SJCRH30 (cell line): ENCODE results near the gene TRIM37. TPM values are rescaled to one million over a fixed set of nuclear protein-coding genes. Genes with fewer than 3 reads are reported as not detected.
A peak's percentile ranks its signal among the peaks of the same experiment; 100 is the strongest.
"Not testable (repeated sequence)": the region's sequence is repeated elsewhere in the genome, so short reads cannot be mapped to it uniquely, and the experiment has no call there.

Experiments
- DNase-seq, 2 experiments: peaks; one replicate each; pipeline ENCODE4 v3.0.0-alpha.2; 2015 to 2020
- H3K27ac ChIP-seq: fragments of 250-450 bp; sonication (Bioruptor Pico); 2 replicates; pipeline ENCODE4 v1.5.1; 2020; ENCODE audit warnings: mild to moderate bottlenecking, moderate library complexity
- H3K27me3 ChIP-seq: fragments of 250-450 bp; sonication (Bioruptor Pico); 2 replicates; pipeline ENCODE4 v1.5.1; 2020; ENCODE audit warnings: mild to moderate bottlenecking, moderate library complexity
- H3K36me3 ChIP-seq: fragments of 250-450 bp; sonication (Bioruptor Pico); 2 replicates; pipeline ENCODE4 v1.5.1; 2020; ENCODE audit warnings: mild to moderate bottlenecking, moderate library complexity
- H3K4me1 ChIP-seq: fragments of 250-450 bp; sonication (Bioruptor Pico); 2 replicates; pipeline ENCODE4 v1.5.1; 2020; ENCODE audit warnings: mild to moderate bottlenecking, moderate library complexity
- H3K4me3 ChIP-seq: fragments of 250-450 bp; sonication (Bioruptor Pico); 2 replicates; pipeline ENCODE4 v1.5.1; 2020; ENCODE audit warnings: mild to moderate bottlenecking, moderate library complexity
- H3K9me3 ChIP-seq: fragments of 250-450 bp; sonication (Bioruptor Pico); replicated peaks from 2 replicates; pipeline ENCODE4 v1.5.1; 2020; ENCODE audit warnings: mild to moderate bottlenecking, moderate library complexity
- total RNA-seq: library from RNA; depleted of rRNA; stranded (reverse); fragments of >200 nt; shearing (Covaris generic); gene quantifications from 2 replicates; pipeline ENCODE4 v1.2.3, GENCODE V29; 2014

The TRIM37 gene
- total RNA-seq, 1 experiment from 2014 or later: 44.9 TPM

GRCh38 chr17:59093702-59094231 is 12.9 kb downstream of the TRIM37 start:
- DNase-seq: peak; percentile 83 to 84
- Histone ChIP-seq H3K9me3 (no peaks in the 10 kb centered on the region), H3K4me3 (peak overlapping the region; percentile 37), H3K27ac (peak overlapping the region; percentile 75), H3K36me3 (peaks cover 11% of the 10 kb centered on the region), H3K4me1 (peaks cover 14% of the 10 kb centered on the region; the same call in 1 of the 2 replicates), H3K27me3 (no peaks in the 10 kb centered on the region)

- no peak for DNase-seq
- peak overlapping the region; percentile 37 for H3K4me3 ChIP-seq
- peak overlapping the region; percentile 75 for H3K27ac ChIP-seq
- peaks cover 13% of the 10 kb centered on the region for H3K36me3 ChIP-seq
- peaks cover 14% of the 10 kb centered on the region; the same call in 1 of the 2 replicates for H3K4me1 ChIP-seq
- H3K9me3 ChIP-seq: no peaks in the 10 kb centered on the region
- H3K27me3 ChIP-seq: no peaks in the 10 kb centered on the region
Measured at GRCh38 chr17:59093145-59093701, 13.5 kb downstream of the TRIM37 start.

DNA sequence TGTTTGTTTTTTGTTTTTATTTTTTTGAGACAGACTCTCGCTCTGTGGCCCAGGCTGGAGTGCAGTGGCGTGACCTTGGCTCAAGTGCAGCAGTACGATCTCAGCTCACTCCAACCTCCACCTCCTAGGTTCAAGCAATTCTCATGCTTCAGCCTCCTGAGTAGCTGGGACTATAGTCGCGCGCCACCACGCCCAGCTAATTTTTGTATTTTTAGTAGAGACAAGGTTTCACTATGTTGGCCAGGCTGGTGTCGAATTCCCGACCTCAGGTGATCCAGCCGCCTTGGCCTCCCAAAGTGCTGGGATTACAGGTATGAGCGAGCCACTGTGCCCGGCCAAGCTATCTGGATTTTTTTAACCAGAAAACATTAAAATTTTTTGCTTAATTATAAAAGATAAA is 16.1 kb downstream of the TRIM37 start:
- not testable (repeated sequence) for DNase-seq, H3K4me3 ChIP-seq, H3K27ac ChIP-seq, H3K27me3 ChIP-seq, H3K9me3 ChIP-seq
- Histone ChIP-seq H3K36me3 (peaks cover 17% of the 10 kb centered on the region), H3K4me1 (peaks cover 14% of the 10 kb centered on the region; the same call in 1 of the 2 replicates)

- DNase-seq: no peak
- Histone ChIP-seq H3K36me3 (peaks cover 21% of the 10 kb centered on the region), H3K27me3 (no peaks in the 10 kb centered on the region), H3K4me1 (no peaks in the 10 kb centered on the region), H3K4me3 (no peak overlapping the region), H3K27ac (no peak overlapping the region), H3K9me3 (no peaks in the 10 kb centered on the region)
Measured at GRCh38 chr17:59084154-59084553, 22.5 kb downstream of the TRIM37 start.

- no peak for DNase-seq
- Histone ChIP-seq H3K4me1 (peaks cover 12% of the 10 kb centered on the region), H3K27me3 (no peaks in the 10 kb centered on the region), H3K27ac (peak overlapping the region; percentile 39; the same call in 1 of the 2 replicates), H3K9me3 (no peaks in the 10 kb centered on the region), H3K36me3 (peaks cover 55% of the 10 kb centered on the region), H3K4me3 (no peak overlapping the region)
Measured at GRCh38 chr17:59074494-59074893, 32.2 kb downstream of the TRIM37 start.

DNA sequence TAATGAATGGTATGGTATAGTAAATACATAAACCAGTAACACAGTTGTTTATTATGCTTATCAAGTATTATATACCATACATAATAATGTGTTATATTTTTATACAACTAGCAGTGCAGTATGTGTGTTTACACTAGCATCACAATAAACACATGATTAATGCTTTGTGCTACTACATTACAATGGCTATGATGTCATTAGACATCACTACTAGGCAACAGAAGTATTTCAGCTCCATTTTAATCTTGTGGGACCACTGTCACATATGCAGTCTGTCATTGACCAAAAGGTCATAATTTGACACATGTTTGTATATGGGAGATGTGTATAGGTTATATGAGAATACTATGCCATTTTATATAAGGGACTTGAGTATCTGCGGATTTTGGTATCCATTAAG is 32.7 kb downstream of the TRIM37 start:
- no peak overlapping the region for H3K4me3 ChIP-seq
- peaks cover 12% of the 10 kb centered on the region for H3K4me1 ChIP-seq
- H3K36me3 ChIP-seq: peaks cover 53% of the 10 kb centered on the region
- H3K27ac ChIP-seq: no peak overlapping the region
- no peak for DNase-seq
- no peaks in the 10 kb centered on the region for H3K9me3 ChIP-seq
- no peaks in the 10 kb centered on the region for H3K27me3 ChIP-seq

GRCh38 chr17:59069856-59070255 is 36.8 kb downstream of the TRIM37 start:
- Histone ChIP-seq H3K9me3 (no peaks in the 10 kb centered on the region), H3K36me3 (peaks cover 38% of the 10 kb centered on the region)
- DNase-seq: no peak

GRCh38 chr17:59067756-59068155 is 38.9 kb downstream of the TRIM37 start:
- Histone ChIP-seq H3K9me3 (no peaks in the 10 kb centered on the region), H3K4me3 (no peak overlapping the region), H3K36me3 (peaks cover 23% of the 10 kb centered on the region), H3K4me1 (no peaks in the 10 kb centered on the region), H3K27me3 (no peaks in the 10 kb centered on the region), H3K27ac (no peak overlapping the region)
- no peak for DNase-seq

More at GRCh38 chr17:59069856-59070255, 36.8 kb downstream of the TRIM37 start:
- Histone ChIP-seq H3K27ac (no peak overlapping the region), H3K27me3 (no peaks in the 10 kb centered on the region), H3K4me3 (no peak overlapping the region), H3K4me1 (peaks cover 11% of the 10 kb centered on the region)

DNA sequence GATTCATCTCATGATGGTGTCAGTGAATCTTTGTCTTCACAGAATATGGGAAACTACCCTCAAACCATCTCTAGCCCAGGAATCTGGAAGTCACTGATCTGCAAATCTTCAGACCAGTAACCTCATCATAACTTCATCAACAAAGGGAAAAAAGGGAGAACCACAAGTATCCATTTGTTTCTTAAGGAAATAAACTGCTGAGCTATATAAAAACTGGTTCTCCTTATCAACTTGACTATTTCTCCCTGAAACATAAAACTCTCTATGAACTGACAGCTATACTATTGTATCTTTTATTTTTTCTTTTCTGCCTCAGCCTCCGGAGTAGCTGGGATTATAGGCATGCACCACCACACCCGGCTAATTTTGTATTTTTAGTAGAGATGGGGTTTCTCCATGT is 39.3 kb downstream of the TRIM37 start:
- Histone ChIP-seq H3K27me3 (no peaks in the 10 kb centered on the region), H3K27ac (no peak overlapping the region), H3K4me3 (no peak overlapping the region), H3K9me3 (no peaks in the 10 kb centered on the region), H3K36me3 (peaks cover 22% of the 10 kb centered on the region), H3K4me1 (no peaks in the 10 kb centered on the region)
- DNase-seq: no peak

- H3K9me3 ChIP-seq: no peaks in the 10 kb centered on the region
- H3K27ac ChIP-seq: no peak overlapping the region
- no peaks in the 10 kb centered on the region for H3K27me3 ChIP-seq
- no peak overlapping the region for H3K4me3 ChIP-seq
- DNase-seq: no peak
- H3K36me3 ChIP-seq: peaks cover 12% of the 10 kb centered on the region
- no peaks in the 10 kb centered on the region for H3K4me1 ChIP-seq
Measured at GRCh38 chr17:59062509-59062908, 44.2 kb downstream of the TRIM37 start.

DNA sequence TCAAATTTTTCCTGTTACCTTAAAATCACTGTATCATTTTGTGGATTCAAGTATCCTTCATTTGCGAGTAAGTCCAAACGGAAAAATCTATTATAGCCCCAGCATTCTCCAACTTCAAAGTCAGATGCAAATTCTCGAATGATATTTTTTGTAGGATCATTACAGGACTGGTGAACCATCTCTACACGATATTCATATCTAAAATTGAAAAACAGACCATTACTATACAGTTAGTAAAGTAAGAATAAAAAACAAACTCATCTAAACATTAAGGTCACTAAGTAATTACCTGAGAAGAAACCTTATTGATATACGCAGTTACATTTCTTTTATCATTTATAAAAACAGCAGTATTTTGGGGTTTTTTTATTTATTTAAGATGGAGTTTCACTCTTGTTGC is 49.8 kb downstream of the TRIM37 start:
- H3K27me3 ChIP-seq: no peaks in the 10 kb centered on the region
- H3K36me3 ChIP-seq: peaks cover 36% of the 10 kb centered on the region

DNA sequence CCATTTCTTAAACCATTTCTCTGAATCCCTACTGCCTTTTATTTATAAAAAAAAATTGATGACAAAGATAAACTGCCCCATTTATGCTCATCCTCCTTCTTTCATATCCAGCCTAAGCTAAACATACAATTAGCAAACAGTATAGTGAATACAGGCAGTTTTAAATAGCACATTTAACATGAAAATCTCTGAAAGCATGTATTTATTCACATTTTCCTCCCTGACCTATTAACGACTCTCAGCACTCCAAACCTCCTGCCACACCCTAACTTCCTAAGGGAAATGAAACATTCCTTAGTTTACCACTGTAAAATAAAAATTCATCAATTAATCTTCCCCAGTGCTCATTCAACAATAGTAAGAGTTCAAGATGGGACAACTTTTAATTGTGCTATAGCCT is 56.9 kb downstream of the TRIM37 start:
- Histone ChIP-seq H3K27me3 (no peaks in the 10 kb centered on the region), H3K9me3 (no peaks in the 10 kb centered on the region)

More for the DNA sequence above, 49.8 kb downstream of the TRIM37 start:
- Histone ChIP-seq H3K4me1 (no peaks in the 10 kb centered on the region), H3K9me3 (no peaks in the 10 kb centered on the region), H3K27ac (no peak overlapping the region), H3K4me3 (no peak overlapping the region)
- DNase-seq: no peak

DNA sequence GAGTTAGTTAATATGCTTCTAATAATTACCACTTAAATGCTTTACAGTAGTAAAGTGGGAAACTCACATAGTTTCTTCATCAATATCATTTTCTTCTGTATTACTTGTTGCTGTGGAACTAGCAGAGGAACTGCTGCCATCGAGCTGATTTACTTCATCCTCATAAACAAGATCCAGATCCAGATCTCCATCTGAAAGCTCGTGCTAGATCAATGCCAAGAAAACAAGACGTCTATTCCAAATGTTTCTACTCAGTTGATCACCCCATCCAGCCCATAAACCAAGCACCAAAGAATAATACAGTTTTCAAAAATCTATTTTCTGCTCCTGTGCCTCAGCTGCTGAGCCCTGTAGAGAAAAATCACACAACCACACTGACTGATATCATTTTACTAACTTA is 59.1 kb downstream of the TRIM37 start:
- no peak for DNase-seq
- peaks cover 20% of the 10 kb centered on the region for H3K36me3 ChIP-seq
- no peaks in the 10 kb centered on the region for H3K4me1 ChIP-seq
- no peaks in the 10 kb centered on the region for H3K9me3 ChIP-seq
- H3K27ac ChIP-seq: no peak overlapping the region
- H3K4me3 ChIP-seq: no peak overlapping the region
- H3K27me3 ChIP-seq: no peaks in the 10 kb centered on the region

More for the DNA sequence above, 56.9 kb downstream of the TRIM37 start:
- DNase-seq: no peak
- Histone ChIP-seq H3K36me3 (peaks cover 33% of the 10 kb centered on the region), H3K27ac (no peak overlapping the region), H3K4me1 (no peaks in the 10 kb centered on the region), H3K4me3 (no peak overlapping the region)

- no peak for DNase-seq
- Histone ChIP-seq H3K36me3 (peaks cover 15% of the 10 kb centered on the region; the same call in 1 of the 2 replicates), H3K4me3 (no peak overlapping the region), H3K4me1 (no peaks in the 10 kb centered on the region), H3K27me3 (no peaks in the 10 kb centered on the region), H3K9me3 (no peaks in the 10 kb centered on the region), H3K27ac (no peak overlapping the region)
Measured at GRCh38 chr17:59046192-59046591, 60.5 kb downstream of the TRIM37 start.

DNA sequence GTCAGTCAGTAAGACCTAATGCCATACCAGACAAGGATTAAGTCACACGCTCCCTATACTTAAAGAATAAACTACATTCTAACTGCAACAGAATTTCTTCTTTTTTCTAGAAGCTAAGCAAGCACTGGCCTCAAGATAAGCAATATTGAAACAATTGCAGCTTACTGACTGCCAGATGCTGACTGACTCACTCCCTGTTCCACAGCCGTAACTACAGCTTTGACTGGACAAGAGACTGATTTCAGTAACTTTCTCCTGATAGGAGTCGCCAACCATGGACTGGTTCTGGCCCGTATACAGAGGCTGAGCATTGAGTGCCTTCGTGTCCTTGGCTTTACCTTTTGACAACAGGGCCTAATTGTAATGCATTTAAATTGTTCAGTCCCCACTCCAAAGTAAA is 67.9 kb downstream of the TRIM37 start:
- Histone ChIP-seq H3K27ac (no peak overlapping the region), H3K4me1 (no peaks in the 10 kb centered on the region), H3K9me3 (no peaks in the 10 kb centered on the region), H3K27me3 (no peaks in the 10 kb centered on the region), H3K4me3 (no peak overlapping the region), H3K36me3 (peaks cover 18% of the 10 kb centered on the region)
- no peak for DNase-seq

DNA sequence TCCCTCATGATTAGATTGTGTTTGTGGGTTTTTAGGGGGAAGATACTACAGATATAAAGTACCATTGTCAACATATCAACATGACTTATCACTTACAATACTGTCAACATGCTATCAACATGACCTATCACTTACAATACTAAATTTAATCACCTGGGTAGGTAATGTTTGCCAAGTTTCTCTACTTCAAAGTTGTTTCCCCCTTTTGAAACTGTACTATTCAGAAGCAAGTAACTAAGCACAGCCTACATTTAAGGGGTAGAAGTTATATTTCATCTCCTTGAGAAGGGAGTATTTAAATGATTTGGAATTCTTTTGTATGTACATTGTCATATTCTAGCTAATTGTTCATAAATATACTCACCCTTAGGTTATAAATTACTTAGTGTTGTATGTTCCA is 68.7 kb downstream of the TRIM37 start:
- Histone ChIP-seq H3K9me3 (no peaks in the 10 kb centered on the region), H3K4me3 (no peak overlapping the region), H3K36me3 (peaks cover 18% of the 10 kb centered on the region), H3K27me3 (no peaks in the 10 kb centered on the region), H3K4me1 (no peaks in the 10 kb centered on the region), H3K27ac (no peak overlapping the region)
- DNase-seq: no peak
